ENCODE results near the gene KCNQ1. TPM values are rescaled to one million over a fixed set of nuclear protein-coding genes. Genes with fewer than 3 reads are reported as not detected.
"Not testable (repeated sequence)": the region's sequence is repeated elsewhere in the genome, so short reads cannot be mapped to it uniquely, and the experiment has no call there.

KCNQ1 gene
- total RNA-seq, 1 donor from 2014 or later = 8.5 TPM

GRCh38 chr11:2631161-2631560 lies 186.4 kb downstream of the KCNQ1 start:
- Mint-ChIP-seq H3K4me1 (no peaks in the 10 kb centered on the region), H3K4me3 (no peak overlapping the region), H3K9me3 (peaks cover 67% of the 10 kb centered on the region), H3K27ac (peak overlapping the region; percentile 47), H3K36me3 (peaks cover 36% of the 10 kb centered on the region), H3K27me3 (ENCODE audit: low read depth) (peaks cover 3% of the 10 kb centered on the region)
- no peak for DNase-seq (ENCODE audit: low spot score in 2 of 2, unreplicated experiment in 2 of 2)
- TF ChIP-seq, protein P1, sequence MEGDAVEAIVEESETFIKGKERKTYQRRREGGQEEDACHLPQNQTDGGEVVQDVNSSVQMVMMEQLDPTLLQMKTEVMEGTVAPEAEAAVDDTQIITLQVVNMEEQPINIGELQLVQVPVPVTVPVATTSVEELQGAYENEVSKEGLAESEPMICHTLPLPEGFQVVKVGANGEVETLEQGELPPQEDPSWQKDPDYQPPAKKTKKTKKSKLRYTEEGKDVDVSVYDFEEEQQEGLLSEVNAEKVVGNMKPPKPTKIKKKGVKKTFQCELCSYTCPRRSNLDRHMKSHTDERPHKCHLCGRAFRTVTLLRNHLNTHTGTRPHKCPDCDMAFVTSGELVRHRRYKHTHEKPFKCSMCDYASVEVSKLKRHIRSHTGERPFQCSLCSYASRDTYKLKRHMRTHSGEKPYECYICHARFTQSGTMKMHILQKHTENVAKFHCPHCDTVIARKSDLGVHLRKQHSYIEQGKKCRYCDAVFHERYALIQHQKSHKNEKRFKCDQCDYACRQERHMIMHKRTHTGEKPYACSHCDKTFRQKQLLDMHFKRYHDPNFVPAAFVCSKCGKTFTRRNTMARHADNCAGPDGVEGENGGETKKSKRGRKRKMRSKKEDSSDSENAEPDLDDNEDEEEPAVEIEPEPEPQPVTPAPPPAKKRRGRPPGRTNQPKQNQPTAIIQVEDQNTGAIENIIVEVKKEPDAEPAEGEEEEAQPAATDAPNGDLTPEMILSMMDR (IDR thresholded peaks at IDR 0.05; ENCODE audit: unreplicated experiment) = no peak

DNA sequence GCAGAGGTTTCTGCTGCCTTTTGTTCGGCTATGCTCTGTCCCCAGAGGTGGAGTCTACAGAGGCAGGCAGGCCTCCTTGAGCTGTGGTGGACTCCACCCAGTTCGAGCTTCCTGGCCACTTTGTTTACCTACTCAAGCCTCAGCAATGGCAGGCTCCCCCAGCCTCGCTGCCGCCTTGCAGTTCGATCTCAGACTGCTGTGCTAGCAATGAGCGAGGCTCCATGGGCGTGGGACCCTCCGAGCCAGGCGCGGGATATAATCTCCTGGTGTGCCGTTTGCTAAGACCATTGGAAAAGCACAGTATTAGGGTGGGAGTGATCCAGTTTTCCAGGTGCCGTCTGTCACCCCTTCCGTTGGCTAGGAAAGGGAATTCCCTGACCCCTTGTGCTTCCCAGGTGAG lies 195.0 kb downstream of the KCNQ1 start:
- H3K27ac Mint-ChIP-seq; H3K4me1 Mint-ChIP-seq; H3K27me3 Mint-ChIP-seq (ENCODE audit: low read depth); H3K4me3 Mint-ChIP-seq; DNase-seq (ENCODE audit: low spot score in 2 of 2, unreplicated experiment in 2 of 2): not testable (repeated sequence)
- Mint-ChIP-seq H3K9me3 (peaks cover 70% of the 10 kb centered on the region), H3K36me3 (peaks cover 46% of the 10 kb centered on the region)

GRCh38 chr11:2641623-2642022 lies 196.8 kb downstream of the KCNQ1 start:
- peaks cover 76% of the 10 kb centered on the region for H3K9me3 Mint-ChIP-seq
- peaks cover 59% of the 10 kb centered on the region for H3K36me3 Mint-ChIP-seq
- TF ChIP-seq, protein P1 (IDR thresholded peaks at IDR 0.05; ENCODE audit: unreplicated experiment) = no peak
- no peak for DNase-seq (ENCODE audit: low spot score in 2 of 2, unreplicated experiment in 2 of 2)
- no peaks in the 10 kb centered on the region for H3K27me3 Mint-ChIP-seq (ENCODE audit: low read depth)
- no peak overlapping the region for H3K27ac Mint-ChIP-seq
- H3K4me3 Mint-ChIP-seq = no peak overlapping the region
- H3K4me1 Mint-ChIP-seq = no peaks in the 10 kb centered on the region

GRCh38 chr11:2643746-2644145 lies 198.9 kb downstream of the KCNQ1 start:
- peaks cover 70% of the 10 kb centered on the region for H3K36me3 Mint-ChIP-seq
- H3K27me3 Mint-ChIP-seq (ENCODE audit: low read depth) = no peaks in the 10 kb centered on the region
- no peak for DNase-seq (ENCODE audit: low spot score in 2 of 2, unreplicated experiment in 2 of 2)
- TF ChIP-seq, protein P1 (IDR thresholded peaks at IDR 0.05; ENCODE audit: unreplicated experiment) = no peak
- peak overlapping the region; percentile 20 for H3K27ac Mint-ChIP-seq
- no peak overlapping the region for H3K4me3 Mint-ChIP-seq
- no peaks in the 10 kb centered on the region for H3K4me1 Mint-ChIP-seq
- peaks cover 76% of the 10 kb centered on the region for H3K9me3 Mint-ChIP-seq

DNA sequence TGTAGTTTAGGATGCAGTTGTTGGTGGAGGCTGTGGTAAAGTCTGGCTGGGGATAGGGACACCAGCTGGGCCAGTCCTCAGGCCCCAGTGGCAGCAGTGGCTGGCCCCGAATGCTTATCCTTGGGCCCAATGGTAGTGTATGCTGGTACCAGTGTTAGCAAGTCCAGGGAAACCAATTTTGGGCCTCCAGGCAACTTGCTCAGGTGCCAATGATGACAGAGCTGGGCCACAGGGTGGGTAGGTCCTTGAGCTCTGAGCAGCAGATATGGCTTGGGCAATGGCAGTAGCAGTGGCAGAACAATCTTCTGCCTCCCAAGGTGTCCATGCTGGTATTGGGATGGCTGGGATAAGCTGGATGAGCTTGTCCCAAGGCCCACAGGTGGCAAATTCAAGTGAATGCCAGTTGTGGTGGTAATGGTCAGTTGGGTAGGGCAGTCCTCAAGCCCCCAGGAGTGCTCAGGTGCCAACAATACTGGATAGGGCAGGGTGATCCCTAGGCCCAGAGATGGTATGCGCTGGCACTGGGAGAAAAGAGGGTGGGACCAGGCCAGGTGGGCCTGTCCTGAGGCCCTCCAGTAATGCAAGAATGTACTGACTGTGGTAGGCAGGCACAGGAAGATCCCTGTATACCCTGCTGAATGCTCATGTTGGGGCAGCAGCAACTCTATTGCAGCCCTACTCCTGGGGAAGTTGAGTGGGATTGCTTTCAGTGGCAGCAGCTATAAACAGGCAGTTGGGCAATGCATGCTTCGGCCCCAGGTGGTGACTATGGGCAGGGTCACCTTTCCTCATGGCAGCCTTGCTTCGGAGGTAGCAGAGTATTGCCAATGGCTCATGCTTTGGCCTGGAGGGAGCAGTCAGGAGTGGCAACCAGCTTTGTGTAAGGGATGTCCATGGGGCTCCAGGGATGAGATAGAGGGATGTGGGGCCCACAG lies 200.3 kb downstream of the KCNQ1 start:
- no peak overlapping the region for H3K4me3 Mint-ChIP-seq
- H3K4me1 Mint-ChIP-seq = no peaks in the 10 kb centered on the region
- DNase-seq (ENCODE audit: low spot score in 2 of 2, unreplicated experiment in 2 of 2) = no peak
- H3K9me3 Mint-ChIP-seq = peaks cover 80% of the 10 kb centered on the region
- TF ChIP-seq, protein P1 (IDR thresholded peaks at IDR 0.05; ENCODE audit: unreplicated experiment) = no peak
- no peaks in the 10 kb centered on the region for H3K27me3 Mint-ChIP-seq (ENCODE audit: low read depth)
- H3K27ac Mint-ChIP-seq = no peak overlapping the region
- peaks cover 79% of the 10 kb centered on the region for H3K36me3 Mint-ChIP-seq

DNA sequence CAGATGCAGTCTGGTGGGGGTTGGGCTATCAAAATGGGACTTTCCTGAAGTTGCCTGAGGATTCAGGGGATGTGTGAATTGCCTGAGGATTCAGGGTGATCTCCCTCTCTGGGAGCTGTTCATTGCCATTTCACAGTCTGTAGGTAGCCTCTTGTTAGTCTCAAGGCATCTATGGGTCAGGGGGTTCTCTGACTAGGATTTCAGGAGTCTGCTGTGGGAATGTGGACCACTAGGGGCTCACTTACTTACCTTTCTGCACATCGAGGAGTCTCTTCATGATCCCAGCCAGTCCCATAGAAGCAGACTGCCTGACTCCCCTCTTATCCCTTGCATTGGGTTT lies 200.9 kb downstream of the KCNQ1 start:
- Mint-ChIP-seq H3K27ac (no peak overlapping the region), H3K36me3 (peaks cover 78% of the 10 kb centered on the region), H3K27me3 (ENCODE audit: low read depth) (no peaks in the 10 kb centered on the region), H3K4me1 (no peaks in the 10 kb centered on the region), H3K9me3 (peaks cover 79% of the 10 kb centered on the region), H3K4me3 (no peak overlapping the region)
- no peak for DNase-seq (ENCODE audit: low spot score in 2 of 2, unreplicated experiment in 2 of 2)
- TF ChIP-seq, protein P1 (IDR thresholded peaks at IDR 0.05; ENCODE audit: unreplicated experiment) = no peak
